Stimulated activated CD8-positive, alpha-beta memory T cell treated with anti-CD3 and anti-CD28 coated beads, Interleukin-7, amount 100 ng/mL, for 24 hours (primary cell): Measurements from ENCODE around the gene NOXA1.
A peak's percentile ranks its signal among the peaks of the same experiment; 100 is the strongest.

Experiments used
- DNase-seq: peaks from one replicate; pipeline ENCODE4 v3.0.0-alpha.2; 2020; ENCODE audit warnings: low read depth

Gene NOXA1

DNA sequence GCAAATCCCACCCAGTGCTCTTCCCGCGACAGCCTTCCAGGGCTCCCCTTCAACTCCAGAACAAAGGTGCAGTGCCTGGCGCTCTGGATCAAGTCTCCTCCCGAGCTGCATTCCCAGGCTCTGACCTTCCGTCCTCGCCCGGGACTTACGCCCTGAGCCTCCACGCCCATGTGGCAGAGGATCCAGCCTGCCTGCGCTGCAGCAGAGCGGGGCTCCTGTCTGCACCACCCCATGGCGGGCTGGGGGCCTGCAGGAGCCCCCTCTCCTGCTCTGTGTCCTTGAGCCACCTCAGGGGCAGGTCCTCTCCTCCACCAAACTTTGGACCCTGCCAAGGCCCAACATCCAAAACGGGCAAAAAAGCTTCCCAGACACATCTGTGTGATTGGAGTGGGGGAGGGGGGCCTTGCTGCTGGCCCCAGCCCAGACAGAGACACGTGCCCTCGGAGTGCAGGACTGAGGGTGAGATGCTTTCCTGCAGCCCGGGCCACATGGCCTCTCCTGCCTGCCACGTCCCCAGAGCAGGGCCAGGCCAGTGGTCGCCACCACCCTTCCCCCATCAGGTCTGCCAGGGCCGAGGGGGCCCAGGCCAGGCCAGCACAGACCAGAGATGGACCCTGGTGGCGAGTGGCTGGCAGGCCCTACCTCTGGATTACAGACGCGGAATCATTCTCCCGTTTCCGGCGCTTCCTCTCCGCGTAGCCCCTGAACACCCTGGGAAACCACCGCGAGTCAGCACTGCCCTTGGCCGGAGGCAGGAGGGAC lies 31.6 kb downstream of the NOXA1 start:
- DNase-seq: no peak

DNA sequence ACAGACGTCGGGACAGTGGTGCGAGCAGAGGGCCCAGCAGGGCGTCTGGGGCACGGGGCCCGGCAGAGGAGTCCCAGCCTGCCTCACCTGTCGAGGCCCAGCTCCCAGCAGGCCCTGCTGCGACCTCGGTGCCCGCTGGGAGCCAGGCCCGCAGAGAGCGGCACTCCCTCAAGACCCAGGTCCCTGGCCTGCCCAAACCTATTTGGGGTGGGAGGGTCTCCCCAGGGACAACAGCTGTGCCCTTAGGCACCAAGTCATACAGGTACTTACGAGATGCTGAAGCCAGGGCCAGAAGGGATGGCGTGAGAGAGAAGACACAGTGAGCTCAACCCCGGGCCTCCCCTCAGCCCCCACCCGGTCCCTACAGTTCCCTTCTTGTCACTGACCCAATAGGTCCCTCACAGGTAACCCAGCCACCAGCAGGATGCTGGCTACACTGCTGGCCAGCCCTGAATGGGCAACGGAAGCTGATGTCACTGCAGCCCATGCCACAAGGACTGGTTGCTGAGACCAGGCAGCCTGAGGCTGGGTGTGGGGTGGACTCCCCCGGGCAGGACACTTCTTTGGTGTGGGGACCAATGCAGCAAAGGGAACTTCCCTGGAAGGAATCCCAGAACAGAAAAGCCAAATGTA lies 32.3 kb downstream of the NOXA1 start:
- DNase-seq: no peak

DNA sequence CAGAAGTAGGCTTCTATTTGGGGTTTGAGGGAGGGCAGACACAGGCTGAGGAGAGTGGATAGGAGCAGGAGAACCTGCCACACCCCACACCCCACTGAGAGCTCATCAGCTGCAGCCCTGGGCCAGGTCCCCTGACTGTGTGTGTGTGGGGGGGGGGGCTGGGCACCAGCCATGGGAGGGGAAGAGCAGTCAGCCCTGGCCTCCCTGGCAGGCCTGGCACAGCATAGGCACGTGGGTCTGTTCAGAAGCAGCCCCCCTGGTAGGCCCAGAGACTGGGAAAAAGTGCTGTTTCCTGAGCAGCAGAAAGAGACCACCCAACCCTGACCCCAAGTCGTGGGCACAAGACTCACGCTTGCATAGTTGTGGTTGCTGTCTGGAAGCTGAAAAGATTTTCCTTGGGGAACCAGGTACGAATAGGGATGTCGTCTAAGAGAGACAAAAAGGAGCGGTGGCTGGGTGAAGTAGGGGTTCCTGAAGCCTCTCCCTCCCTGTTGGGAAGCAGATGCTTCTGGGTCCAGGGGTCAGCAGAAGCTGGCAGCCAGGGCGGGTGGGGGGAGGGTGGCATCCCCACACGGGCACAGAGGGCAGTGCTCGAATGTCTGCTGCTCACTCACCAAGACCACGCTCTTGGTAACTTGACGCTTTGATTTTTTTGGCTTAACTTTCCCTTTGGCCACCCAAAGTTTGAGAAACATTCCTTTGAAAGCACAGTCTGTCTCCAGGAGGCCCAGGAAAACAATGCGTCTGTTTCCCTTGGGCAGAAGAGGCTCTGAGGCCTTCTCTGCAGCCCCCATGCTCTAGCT lies 33.1 kb downstream of the NOXA1 start:
- no peak for DNase-seq

DNA sequence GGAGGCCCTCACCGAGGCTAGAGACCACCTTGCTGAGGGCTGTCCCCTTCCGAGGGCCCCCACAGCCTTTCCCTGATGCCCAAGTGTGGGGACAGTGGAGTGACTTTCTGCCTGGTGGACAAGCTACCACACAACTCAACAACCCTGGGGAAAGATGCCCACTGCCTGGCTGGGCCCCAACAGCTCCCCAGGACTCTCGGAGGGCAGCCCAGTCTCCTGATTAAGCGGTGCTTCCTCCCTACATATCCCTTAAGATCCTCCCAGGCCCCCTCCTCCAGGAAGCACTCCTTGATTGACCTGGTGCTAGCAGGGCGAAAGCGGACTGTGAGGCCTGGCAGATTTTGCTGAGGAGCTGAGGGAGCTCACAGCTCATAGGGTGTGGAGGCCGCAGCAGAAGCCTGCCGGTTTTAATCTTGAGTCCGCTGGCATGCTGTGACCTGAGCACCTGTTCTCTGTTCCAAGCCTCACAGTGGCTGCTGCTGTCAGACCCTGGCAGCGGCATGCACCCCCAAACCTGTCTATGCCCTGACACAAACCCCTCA lies 33.7 kb downstream of the NOXA1 start:
- DNase-seq: no peak

DNA sequence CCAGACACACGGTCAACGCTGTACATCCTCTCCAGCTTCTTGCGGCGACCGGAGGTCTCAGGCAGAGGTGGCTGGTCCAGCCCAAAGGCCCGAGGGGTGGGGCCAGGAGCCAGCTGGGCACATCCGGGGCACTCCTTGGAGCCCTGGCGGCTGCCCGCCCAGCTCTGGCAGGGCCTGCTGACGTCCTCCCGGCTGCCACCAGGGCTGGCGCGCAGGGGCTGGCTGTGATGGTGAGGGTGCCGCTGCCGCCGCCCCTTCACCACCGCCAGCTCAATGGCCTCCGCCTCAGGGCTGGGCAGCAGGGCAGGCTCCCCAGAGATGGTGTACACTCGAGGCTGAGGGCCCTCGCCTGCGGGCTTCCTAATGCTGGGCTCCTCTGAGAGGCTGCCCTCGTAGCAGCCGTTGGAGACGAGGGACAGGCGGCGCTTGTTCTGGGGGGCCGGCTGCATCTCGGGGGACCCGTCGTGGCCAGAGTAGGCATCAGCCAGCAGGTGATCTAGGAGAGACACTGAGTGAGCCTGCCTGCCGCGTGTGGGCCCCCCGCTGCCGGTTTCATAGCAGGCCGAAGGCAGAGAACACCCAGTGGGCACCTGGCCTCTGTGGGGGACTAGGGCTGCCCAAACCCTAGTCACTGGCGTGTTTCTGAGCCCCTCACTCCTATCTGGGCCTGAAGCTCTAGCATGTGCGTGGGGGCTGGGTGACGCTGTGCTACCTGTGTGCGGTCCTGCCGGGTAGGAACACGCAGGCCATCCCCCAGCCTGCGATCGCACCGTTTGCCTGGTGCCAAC lies 34.4 kb downstream of the NOXA1 start:
- DNase-seq: no peak

DNA sequence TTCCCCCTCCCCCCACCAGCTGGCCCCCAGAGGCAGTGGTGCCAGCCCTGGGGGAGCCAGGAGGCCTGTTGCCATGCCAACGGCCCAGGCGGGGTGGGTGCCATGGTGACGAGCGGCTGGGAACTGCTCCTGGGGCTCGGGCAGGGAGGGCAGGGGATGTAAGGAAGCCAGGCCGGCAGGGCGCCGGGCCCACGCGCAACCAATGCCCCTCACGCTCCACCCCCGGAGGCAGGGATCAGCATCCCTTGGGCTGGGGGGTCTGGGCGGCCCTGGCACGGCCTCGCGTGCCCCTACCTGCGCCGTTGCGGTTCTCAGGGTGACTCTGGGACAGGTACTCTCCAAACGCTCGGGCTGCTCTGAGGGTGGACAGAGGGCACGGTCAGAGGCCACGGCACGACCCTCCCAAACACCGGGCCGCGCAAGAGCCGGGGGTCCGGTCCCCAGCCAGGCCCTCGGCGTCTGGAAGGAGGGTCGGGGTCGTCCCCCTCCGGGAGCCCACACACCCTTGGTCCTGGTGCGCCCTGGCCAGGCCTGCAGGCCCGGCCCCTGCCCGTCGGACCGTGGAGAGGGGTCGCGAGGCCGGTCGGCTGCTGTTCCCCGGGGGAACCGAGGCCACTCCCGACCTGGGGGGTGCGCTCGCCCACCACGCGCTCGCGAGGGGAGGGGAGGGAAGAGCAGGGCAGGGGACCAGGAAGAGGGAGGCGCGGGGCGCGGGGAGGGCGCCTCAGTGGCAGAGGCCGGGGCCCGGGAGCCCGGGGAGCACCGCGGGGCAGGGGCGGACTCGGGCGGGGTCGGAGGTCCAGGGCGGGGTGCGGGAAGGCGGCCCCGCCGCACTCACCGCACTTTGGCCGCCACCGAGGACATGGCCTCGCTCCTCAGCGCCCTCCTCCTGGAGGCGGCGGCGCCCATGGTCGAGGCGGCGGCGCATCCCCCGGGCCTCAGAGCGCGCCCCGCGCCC lies 35.3 kb downstream of the NOXA1 start:
- DNase-seq: no peak

DNA sequence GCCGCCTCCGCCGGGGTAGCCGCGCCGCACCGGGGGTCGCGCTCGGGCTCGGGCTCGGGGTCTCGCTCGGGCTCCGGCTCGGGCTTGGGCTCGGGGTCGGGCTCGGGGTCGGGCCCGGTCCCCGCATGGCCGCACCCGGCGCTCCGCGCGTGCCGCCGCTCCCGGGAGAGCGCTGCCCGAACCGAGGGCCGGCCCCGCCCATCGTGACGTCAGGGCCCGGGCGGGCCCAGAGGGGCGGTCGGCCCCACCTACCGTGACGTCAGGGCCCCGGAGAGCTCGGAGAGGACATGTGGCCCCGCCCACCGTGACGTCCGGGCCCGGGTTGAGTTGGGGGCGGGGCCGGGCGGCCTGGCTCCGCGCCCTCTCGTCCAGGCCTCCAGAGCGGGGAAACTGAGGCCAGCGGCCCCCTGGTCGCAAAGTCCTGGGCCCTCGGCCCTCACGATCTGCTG lies 36.0 kb downstream of the NOXA1 start, which contains the start of gene NSMF:
Gene NSMF, minus strand, starts transcription at position 183 of the 449 bp plus-strand sequence. CDS start 232 bp downstream, outside the sequence.
- DNase-seq: peak; percentile 86

DNA sequence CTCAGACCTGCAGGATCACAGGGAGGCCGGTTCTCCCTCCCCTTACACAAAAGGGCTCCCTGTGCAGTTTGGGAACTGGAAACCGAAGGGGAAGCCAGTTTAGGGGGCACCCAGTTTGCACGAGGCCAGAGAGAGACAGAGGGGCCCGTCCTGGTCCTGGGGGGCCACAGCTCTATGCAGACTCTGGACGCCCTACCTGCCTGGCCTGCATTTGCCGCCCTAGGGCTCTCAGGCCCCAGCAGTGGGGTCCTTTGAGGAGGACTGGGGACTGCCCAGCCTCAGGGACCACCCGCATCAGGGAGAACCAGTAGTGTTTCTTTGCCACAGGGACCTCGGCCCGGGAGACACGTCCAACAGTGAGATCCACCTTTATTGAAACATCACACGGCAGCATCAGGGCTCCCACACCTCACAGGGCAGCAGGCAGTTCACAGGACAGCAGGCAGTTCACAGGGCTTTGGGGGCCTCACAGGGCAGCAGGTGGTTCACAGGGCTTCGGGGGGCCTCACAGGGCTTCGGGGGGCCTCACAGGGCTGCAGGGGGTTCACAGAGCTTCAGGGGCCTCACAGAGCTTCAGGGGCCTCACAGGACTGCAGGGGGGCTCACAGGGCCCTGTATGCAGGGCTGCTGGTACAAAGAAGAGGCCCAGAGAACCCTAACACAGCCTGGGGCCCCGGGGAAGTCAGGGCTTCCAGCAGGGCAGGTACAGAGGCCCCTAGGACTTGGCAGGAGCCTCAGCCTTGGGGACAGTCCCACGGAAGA lies 36.6 kb downstream of the NOXA1 start:
- DNase-seq: no peak

DNA sequence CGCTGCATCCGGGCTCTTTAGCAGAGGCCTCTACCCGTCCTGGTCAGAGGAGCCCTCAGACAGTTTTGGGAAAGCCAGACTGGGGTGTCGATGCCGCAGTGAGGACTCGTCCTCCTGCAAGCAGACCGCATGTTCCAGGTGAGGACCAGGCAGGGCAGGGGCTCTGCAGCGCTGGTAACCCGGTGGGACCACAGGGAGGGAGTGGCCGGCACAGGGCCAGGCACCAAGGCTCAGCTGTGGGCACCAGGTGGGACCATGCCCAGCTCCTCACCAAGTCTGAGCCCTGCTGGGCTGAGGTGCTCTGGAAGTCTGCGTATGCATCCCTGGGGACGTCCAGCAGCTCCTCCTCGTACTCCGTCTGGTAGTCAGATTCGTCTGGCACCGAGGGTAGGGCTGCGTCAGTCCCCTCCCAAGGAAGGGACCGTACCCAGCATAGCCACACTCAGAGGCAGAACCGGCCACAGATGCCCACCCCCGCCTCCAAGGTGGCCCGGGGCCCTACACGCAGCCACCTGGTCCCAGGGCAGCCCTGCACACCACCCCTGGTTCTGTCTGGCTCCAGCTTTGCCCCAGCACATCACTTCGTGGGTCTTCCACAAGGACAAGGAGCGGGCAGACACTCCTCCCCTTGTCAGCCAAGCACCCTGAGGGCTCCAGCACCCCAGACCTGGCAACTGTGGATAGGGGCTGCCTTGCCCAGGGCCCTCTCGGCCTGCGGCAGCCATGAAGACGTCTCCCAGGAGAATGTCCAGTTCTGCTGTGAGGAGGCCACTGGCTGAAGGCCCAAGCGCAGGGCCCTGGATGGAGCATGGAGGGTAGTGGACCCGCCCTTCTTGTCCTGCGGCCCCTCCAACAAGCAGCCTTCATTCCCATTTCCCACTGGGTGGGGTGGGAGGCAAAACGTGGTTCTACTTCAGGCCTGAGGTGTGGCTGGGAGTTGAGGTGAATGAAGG lies 37.4 kb downstream of the NOXA1 start:
- DNase-seq: no peak

DNA sequence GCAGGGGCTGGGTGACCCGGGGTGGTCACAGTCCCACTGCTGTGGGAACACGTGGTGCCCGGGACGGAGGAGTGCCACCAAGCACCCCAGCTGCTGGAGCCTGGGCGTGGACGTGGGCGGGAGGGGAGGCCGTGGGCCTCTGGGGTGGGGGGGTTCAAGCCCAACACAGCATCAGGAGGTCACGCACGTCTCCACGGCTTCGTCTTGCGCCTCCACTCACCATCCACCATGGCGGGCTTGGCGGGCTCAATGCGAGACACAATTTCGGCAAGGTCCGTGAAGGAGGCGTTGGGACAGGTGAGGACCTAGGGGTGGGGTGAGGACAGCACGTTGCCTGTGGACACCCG lies 38.1 kb downstream of the NOXA1 start:
- no peak for DNase-seq

DNA sequence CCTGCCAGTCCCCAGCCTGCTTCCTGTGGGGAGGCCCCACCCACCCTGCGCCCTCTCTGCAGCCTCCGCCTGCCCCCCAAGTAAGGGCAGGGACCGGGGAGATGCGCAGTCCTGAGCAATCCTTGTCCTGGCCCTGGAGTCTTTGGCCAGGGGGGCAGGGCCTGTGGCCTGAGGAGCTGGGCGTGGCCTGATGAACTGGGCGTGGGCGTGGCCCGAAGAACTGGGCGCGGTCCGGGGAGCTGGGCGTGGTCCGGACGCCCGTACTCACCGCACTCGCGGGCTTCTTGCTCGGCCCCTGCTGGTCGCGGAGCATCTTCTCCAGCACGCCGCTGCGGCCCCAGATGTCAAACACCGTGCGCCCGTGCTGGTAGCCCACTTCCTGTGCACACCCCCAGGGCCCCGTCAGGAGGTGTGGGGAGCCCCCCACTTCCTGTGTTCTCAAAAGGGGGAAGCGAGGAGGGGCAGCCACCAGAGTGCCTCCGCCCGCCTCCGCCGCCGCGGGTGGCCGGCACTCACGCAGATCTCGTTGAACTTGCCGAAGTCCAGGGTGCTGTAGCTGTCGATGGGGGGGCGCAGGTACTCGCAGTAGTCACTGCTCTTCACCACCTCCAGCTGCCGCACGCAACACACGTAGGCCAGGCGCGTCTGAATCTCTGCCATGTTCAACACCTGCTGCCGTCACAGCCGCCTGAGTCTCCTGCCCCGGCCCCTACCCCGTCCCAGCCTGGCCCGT lies 38.6 kb downstream of the NOXA1 start:
- peak; percentile 66 for DNase-seq

DNA sequence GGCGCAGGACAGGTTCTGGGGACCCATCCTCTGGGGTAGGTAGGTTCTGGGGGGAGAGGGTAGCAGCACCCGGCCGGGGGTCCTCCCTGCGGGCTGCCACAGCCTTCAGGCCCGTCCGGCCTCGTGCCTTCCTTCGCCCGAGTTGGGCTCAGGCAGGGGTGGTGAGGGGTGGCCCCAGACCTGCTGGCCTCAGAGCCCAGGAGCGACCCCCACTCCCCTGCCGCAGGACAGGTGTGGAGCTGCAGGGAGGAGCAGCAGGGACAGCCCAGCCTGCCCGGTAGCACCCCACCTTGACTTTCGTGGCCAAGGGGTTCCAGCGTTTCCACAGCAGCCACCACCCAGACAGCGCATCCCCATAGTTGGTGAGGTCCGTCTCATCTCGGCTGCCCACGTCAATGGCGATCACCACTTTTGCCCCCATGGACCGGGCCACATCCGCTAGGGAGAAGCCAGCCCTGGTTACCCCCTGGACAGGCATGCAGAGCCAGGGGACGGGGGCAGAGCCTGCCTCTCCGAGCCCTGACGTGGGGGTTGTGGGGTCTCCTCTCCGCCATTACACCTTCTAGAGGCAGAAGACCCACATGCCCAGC lies 39.3 kb downstream of the NOXA1 start:
- DNase-seq: no peak

DNA sequence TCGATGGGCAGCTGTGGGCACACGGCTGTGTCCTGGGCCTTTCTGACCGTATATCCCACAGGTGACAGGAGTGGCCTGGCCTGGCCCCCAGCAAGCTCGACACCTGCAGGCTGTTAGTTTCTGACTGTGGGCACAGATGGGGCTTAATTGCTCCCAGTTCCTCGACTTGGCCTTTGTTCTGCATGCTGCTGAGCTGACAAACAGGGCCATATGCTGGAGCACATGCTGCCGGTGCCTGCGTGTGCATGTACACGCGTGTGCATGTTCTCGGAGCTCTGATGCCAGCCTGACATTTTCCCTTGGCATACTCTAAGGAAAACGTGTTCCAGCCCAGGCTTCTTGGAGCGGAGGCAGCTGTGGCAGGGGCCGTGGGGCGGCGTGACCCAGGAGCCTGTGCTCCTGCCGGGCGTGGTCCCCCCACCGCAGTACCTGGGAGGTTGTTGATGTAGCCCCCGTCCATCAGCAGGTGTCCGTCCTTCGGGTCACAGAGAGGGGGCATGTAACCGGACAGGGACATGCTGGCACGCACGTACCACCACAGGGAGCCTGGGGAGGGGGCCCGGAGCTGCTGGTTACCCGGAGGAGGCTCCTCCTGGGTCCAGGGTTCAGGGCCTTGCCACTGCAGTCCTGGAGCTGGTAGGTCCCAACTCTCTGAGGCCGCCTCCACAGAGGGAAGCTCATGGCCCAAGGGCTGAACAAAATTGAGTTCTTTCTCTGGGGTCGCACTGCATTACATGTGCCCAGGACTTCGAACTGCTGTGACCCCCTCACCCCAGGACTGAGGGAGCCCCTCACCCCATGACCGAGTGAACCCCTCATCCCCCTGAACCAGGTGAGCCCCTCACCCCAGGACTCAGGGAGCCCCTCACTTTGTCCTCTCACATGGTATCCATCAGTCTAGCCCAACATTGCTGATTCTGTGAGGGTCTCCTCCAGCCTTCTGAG lies 40.1 kb downstream of the NOXA1 start:
- no peak for DNase-seq

DNA sequence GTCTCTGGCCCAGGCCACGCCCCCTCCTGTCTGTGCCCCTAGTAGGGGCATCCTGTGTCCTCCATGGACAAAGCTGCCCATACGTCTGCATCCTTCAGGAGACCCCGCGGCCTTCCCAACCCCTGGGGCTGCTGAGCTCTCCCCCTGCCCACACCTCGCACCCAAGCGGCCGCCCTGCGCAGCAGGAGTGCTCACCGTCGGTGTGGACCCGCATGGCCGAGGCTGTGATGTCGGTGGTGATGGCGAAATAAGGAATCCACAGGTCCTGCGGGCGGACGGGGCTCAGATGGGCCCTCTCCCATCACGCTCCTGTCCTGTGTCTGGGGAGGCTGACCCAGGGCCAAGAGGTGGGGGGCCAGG lies 40.7 kb downstream of the NOXA1 start:
- DNase-seq: no peak

DNA sequence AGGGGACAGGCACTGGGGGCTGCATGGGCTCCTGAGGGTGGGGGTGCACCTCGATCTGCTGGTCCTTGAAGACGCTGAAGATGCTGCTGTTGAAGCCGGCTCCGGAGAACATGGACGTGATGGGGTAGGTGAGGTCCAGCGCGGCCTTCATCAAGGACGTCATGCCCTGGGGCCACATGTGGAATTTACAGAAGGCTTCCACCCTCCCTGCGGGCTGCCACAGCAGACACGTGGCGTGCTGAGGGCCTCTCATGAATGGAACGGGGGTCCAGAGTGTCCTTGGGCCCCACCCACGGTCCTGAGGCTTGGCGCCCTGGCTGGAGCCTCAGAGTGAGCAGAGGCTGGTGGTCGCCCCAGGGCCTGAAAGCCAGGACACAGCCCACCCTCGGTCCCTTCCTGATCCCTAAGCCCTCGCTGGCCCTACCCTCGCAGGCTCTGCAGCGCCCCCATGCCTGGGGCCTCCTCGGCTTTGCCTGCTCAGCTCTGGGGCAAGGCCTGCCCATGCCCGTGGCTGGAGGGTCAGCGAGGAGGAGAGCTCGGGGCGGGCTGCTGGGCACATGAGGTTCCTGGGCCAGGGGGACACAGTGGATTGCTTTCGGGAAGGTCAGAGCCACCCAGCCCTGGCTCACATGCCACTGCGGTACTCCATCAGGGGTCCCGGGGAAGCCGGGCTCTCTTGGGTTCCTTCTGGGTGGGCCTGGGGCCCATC lies 41.3 kb downstream of the NOXA1 start:
- DNase-seq: no peak
